HG03565 (cell line): Measurements from ENCODE around the gene COMMD6.

Source experiments
- ATAC-seq: cut with Tn5 transposase; IDR thresholded peaks from one replicate; pipeline ENCODE4 v1.9.1; 2021; ENCODE audit warnings: mild to moderate bottlenecking, moderate library complexity; ENCODE audit not compliant: unreplicated experiment

COMMD6 gene

GRCh38 chr13:75485286-75486062, 52.2 kb downstream of the COMMD6 start:
- ATAC-seq, result no peak

DNA sequence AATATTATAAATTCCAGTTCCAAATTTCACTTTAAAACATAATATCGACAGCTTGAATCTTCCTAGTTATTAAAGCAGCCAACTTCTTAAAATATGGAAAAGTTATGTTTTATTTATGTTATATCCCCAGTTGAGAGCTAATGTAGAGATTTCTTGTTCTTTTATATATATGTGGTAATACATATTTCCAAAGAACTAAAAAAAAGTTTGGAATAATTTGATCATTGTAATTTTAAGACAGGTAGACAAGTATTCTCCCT, 54.9 kb downstream of the COMMD6 start:
- ATAC-seq, result no peak

- ATAC-seq, result peak; percentile 69
Observed at GRCh38 chr13:75482070-75482819, 55.4 kb downstream of the COMMD6 start, which contains the start of gene TBC1D4. TSS of gene TBC1D4 (minus strand) at chr13:75482169. CDS start at chr13:75481767, 402 bp downstream.

DNA sequence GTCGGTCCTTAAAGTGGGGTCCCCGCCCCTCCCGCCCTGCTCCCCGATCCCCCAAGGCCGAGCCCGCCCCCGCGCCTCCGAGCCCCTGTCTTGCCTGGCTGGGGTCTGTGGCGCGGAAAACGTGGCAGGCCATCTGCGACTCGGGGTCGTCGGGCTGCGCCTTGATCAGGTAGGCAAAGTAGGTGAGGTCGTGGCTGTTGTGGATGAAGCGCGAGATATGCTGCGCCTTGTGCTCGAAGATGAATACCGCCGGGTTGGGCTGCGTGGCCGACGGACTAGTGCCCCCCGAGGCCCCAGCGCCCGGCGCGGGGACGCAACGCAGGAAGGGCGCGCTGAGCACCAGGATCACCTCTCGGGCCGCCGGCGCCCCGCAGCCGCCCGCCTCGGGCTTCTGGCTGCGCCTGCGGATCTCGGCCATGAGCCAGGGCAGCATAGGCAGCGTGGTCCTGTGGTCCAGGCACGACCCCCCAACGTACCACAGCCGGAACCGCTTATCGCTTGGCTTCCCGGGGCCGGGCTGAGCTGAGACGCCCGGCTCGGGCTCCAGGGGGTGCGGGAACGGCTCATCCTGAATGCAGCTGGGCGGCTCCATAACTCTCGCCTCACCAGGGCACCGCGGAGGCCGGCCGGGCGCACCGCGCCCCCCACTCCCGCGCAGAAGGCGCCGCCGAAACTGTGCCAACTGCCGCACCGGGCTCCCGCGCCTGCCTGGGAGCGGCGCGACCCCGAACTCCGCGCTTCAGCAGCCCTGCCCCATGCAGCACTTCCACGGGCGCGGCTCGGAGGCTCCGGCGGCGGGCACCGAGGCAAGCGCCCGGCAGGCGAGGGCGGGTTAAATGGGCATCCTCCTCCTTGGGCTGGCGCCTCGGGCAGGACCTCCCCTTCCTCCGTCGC, 56.2 kb downstream of the COMMD6 start:
- ATAC-seq, result peak; percentile 18

- no peak for ATAC-seq
Observed at GRCh38 chr13:75480671-75481175, 56.9 kb downstream of the COMMD6 start.

GRCh38 chr13:75479102-75479740, 58.4 kb downstream of the COMMD6 start:
- no peak for ATAC-seq

DNA sequence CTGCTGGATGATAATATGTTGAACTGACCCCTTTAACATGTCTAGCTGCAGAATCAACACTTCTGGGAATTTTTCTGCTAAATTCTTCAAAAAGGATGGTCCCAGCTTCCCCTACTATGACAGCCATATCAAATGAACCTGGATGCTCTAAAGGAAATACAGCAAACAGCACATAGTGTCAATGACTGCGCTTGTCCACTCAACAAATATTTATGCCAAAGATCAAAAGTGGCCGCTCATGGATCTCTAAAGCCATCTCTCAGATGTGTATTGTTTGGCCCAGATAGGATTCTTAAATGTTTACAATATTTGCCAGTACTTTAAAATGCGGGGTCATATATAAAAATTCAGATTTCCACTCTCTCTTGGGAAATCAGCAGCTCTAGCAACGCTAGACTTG, 59.0 kb downstream of the COMMD6 start:
- no peak for ATAC-seq
